ENCODE data around the gene CNTNAP2. TPM values are rescaled to one million over a fixed set of nuclear protein-coding genes. Genes with fewer than 3 reads are reported as not detected.

Gene CNTNAP2
- total RNA-seq, 1 donor: under 0.01 TPM

DNA sequence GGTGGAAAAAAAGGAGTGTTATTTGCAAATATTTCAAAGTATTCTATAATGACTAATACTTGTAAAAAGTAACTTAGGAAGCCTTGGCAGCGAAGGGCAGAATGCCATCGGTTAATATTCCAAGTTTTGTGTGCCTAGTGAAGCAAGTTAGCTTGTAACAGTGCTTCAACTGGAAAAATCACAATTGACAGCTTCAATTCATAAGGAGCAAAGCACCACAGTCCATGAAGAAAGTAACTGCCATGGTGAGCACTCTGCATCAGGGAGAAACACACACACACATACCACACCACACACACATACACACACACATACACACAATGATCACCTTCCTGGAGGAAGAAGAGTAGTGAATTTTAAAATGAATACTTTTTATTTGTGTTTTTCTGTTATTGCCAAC, 298.3 kb downstream of the CNTNAP2 start:
- no peak for TF ChIP-seq CTCF (IDR thresholded peaks at IDR 0.05; ENCODE audit: insufficient read depth, low read length)
- no peak overlapping the region for H3K4me3 ChIP-seq (ENCODE audit: low read depth, low read length)
- DNase-seq (ENCODE audit: low read depth): no peak

GRCh38 chr7:146417176-146417575, 300.6 kb downstream of the CNTNAP2 start:
- DNase-seq (ENCODE audit: low read depth): no peak
- no peak overlapping the region for H3K4me3 ChIP-seq (ENCODE audit: low read depth, low read length)
- no peak for TF ChIP-seq CTCF (IDR thresholded peaks at IDR 0.05; ENCODE audit: insufficient read depth, low read length)

DNA sequence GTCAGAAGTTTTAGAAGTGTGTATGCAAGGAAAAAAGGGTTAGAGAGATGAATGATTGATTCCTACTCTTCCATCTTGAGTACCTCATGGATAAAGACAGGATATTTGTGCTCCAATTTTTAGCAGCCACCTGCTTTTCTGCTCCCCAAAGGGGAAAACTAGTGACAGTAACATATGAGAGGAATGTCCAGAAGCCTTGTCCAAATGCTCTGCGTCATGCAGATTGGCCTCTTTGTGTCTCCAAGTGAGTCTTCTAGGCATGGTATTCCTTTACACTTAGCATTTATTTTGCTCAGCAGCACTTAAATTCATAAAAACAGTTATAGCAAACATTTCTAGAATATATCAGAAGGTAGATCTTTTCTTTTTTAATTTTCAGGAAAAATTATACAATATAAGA, 306.8 kb downstream of the CNTNAP2 start:
- no peak overlapping the region for H3K4me3 ChIP-seq (ENCODE audit: low read depth, low read length)
- DNase-seq (ENCODE audit: low read depth): no peak
- TF ChIP-seq CTCF (IDR thresholded peaks at IDR 0.05; ENCODE audit: insufficient read depth, low read length): no peak

GRCh38 chr7:146424084-146424483, 307.5 kb downstream of the CNTNAP2 start:
- no peak overlapping the region for H3K4me3 ChIP-seq (ENCODE audit: low read depth, low read length)
- TF ChIP-seq CTCF (IDR thresholded peaks at IDR 0.05; ENCODE audit: insufficient read depth, low read length): no peak
- DNase-seq (ENCODE audit: low read depth): no peak

DNA sequence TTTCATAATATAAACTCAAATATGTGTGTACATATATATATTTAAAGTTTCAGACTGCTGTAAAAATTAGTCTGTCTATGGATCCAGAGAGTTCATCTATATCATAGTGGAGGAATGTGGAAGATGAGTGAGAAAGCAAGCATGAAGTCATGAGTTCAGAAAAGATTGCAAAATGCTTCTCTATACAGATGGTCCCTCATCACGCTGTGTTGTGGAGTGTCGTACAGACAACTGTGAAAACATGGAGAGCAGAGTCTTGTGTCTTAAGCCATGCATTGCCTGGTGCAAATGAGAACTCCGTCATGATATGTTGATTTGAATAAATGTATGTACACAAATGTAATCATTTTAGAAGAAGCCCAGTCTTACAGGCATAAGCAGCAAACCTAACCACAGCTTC, 316.9 kb downstream of the CNTNAP2 start:
- no peak for TF ChIP-seq CTCF (IDR thresholded peaks at IDR 0.05; ENCODE audit: insufficient read depth, low read length)

DNA sequence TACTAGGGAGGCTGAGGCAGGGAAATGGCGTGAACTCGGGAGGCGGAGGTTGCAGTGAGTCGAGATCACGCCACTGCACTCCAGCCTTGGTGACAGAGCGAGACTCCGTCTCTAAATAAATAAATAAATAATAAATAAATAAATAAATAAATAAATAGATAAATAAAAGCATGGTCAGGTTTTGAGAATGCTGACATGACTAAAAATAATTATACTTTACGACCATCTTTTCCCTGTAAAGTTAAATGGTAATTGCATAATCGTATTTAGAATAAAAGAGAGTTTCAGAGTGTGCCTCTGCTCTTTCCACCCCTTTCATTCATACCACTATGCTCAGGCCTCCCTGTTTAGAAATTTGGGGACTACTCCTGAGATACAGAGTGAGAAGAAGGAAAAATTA, 326.5 kb downstream of the CNTNAP2 start:
- H3K4me3 ChIP-seq (ENCODE audit: low read depth, low read length): no peak overlapping the region
- TF ChIP-seq CTCF (IDR thresholded peaks at IDR 0.05; ENCODE audit: insufficient read depth, low read length): no peak
- no peak for DNase-seq (ENCODE audit: low read depth)

More for the DNA sequence above, 316.9 kb downstream of the CNTNAP2 start:
- no peak for DNase-seq (ENCODE audit: low read depth)
- H3K4me3 ChIP-seq (ENCODE audit: low read depth, low read length): no peak overlapping the region

GRCh38 chr7:146449625-146450024, 333.0 kb downstream of the CNTNAP2 start:
- no peak overlapping the region for H3K4me3 ChIP-seq (ENCODE audit: low read depth, low read length)
- TF ChIP-seq CTCF (IDR thresholded peaks at IDR 0.05; ENCODE audit: insufficient read depth, low read length): no peak
- no peak for DNase-seq (ENCODE audit: low read depth)

Measured in fibroblast of the aortic adventitia (primary cell).